ENCODE data around the gene NPY4R.
"Not testable (repeated sequence)": the region's sequence is repeated elsewhere in the genome, so short reads cannot be mapped to it uniquely, and the experiment has no call there.

The NPY4R gene

GRCh38 chr10:46415291-46415690 is 50.5 kb downstream of the NPY4R start:
- not testable (repeated sequence) for DNase-seq (ENCODE audit: low read depth)

GRCh38 chr10:46412665-46413064 is 53.1 kb downstream of the NPY4R start:
- H3K4me3 ChIP-seq (ENCODE audit: low read length): not testable (repeated sequence)

More at GRCh38 chr10:46415291-46415690, 50.5 kb downstream of the NPY4R start:
- H3K4me3 ChIP-seq (ENCODE audit: low read length): not testable (repeated sequence)

GRCh38 chr10:46411123-46411522 is 54.6 kb downstream of the NPY4R start:
- not testable (repeated sequence) for H3K4me3 ChIP-seq (ENCODE audit: low read length); DNase-seq (ENCODE audit: low read depth)

More at GRCh38 chr10:46412665-46413064, 53.1 kb downstream of the NPY4R start:
- DNase-seq (ENCODE audit: low read depth): not testable (repeated sequence)
